Nephron (organoid): ENCODE data around the gene ADCK1.
"Not testable (repeated sequence)": the region's sequence is repeated elsewhere in the genome, so short reads cannot be mapped to it uniquely, and the experiment has no call there.

Experiments used
- H3K27ac Mint-ChIP-seq, 3 experiments: 2 replicates each; pipeline ENCODE4 v1.8.0; 2020; ENCODE audit warnings: mixed read lengths in 3 of 3, mild to moderate bottlenecking in 2 of 3, moderate library complexity in 1 of 3
- H3K27me3 Mint-ChIP-seq: 2 replicates; pipeline ENCODE4 v1.8.0; 2021; ENCODE audit warnings: low read depth, mild to moderate bottlenecking, moderate library complexity, mixed read lengths
- H3K36me3 Mint-ChIP-seq: 2 replicates; pipeline ENCODE4 v1.8.0; 2020; ENCODE audit warnings: low read depth, mixed read lengths
- H3K4me1 Mint-ChIP-seq: 2 replicates; pipeline ENCODE4 v1.8.0; 2020; ENCODE audit warnings: mixed read lengths
- H3K4me3 Mint-ChIP-seq, 3 experiments: 2 replicates each; pipeline ENCODE4 v1.8.0; 2020; ENCODE audit warnings: mild to moderate bottlenecking in 3 of 3, mixed read lengths in 3 of 3, moderate library complexity in 2 of 3
- H3K9me3 Mint-ChIP-seq: 2 replicates; pipeline ENCODE4 v1.8.0; 2020; ENCODE audit warnings: mixed read lengths
- CTCF ChIP-seq, 3 experiments: fragments of 200-600 bp; sonication (generic); IDR thresholded peaks; one replicate each; pipeline ENCODE4 v1.5.0; 2021; ENCODE audit warnings: antibody characterized with exemption in 3 of 3; ENCODE audit not compliant: unreplicated experiment in 3 of 3

The ADCK1 gene

DNA sequence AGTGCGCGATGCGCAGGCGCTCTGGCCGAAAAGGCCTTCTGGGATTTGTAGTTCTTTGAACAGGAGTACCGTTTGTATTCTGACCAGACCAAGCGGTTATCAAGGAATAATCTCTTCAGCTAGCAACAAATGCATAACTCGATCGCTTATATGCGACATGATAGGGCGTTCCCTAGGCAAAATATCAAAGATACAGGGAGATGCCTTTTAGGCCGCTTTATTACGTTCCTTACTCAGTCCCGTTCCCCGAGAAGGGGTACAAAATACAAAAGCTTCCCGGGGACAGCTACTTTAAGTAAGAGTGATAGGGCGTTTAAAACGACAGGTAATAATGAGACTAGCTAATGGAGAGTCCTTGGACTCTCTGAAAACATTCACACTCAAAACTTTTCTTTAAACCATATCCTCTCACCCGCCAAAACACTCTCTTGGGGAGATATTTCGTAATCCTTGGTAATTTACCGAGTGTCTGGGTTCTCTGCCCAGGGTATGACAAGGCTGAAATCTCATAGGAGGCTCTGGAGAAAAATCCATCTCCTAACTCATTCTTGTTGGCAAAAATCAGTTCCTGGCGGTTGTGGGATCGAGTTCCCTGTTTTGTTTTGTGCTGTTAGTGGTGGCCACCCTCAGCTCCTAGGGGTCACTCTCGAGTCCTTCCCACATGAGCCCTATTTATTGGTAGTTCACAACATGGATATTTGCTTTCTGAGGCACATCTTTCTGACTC lies 38.5 kb upstream of the ADCK1 start:
- H3K27me3 Mint-ChIP-seq = no peaks in the 10 kb centered on the region
- peak overlapping the region; percentile 96 to 100 (median 98) for H3K27ac Mint-ChIP-seq
- H3K9me3 Mint-ChIP-seq = no peaks in the 10 kb centered on the region
- H3K4me3 Mint-ChIP-seq = peak overlapping the region; percentile 98 to 99 (median 99)
- H3K4me1 Mint-ChIP-seq = peaks cover 21% of the 10 kb centered on the region
- H3K36me3 Mint-ChIP-seq = peaks cover 20% of the 10 kb centered on the region
- peak in 1 of 3 experiments; percentile 8 for TF ChIP-seq CTCF (IDR thresholded peaks at IDR 0.05; ENCODE audit: unreplicated experiment in 3 of 3)

- Mint-ChIP-seq H3K27me3 (no peaks in the 10 kb centered on the region), H3K9me3 (no peaks in the 10 kb centered on the region), H3K4me1 (peaks cover 20% of the 10 kb centered on the region), H3K27ac (no peak overlapping the region), H3K36me3 (peaks cover 5% of the 10 kb centered on the region), H3K4me3 (no peak overlapping the region)
- TF ChIP-seq CTCF (IDR thresholded peaks at IDR 0.05; ENCODE audit: unreplicated experiment in 3 of 3) = no peak
Observed at GRCh38 chr14:77763316-77763715, 36.6 kb upstream of the ADCK1 start.

DNA sequence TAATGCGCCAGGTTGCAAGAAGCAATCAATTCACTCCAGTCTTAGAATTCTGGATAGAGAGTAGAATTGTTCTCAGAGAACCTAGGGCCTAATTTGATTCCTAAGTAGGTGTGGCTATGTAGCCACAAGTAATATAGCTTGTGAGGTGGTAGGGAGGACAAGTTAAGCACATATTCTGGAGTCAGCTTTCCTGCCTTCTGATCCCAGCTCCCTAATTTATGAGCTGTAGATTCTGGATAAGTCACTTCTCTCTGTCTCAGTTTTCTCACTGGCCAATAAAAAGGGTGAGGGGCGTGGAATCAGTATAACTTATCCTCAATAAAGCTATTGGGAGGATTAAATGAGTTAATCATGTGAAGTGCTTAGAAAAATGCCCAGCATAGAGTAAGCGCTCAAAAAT lies 35.9 kb upstream of the ADCK1 start:
- H3K9me3 Mint-ChIP-seq = no peaks in the 10 kb centered on the region
- H3K36me3 Mint-ChIP-seq = no peaks in the 10 kb centered on the region
- no peak for TF ChIP-seq CTCF (IDR thresholded peaks at IDR 0.05; ENCODE audit: unreplicated experiment in 3 of 3)
- H3K27ac Mint-ChIP-seq = no peak overlapping the region
- H3K4me3 Mint-ChIP-seq = no peak overlapping the region
- H3K4me1 Mint-ChIP-seq = peaks cover 15% of the 10 kb centered on the region
- no peaks in the 10 kb centered on the region for H3K27me3 Mint-ChIP-seq

DNA sequence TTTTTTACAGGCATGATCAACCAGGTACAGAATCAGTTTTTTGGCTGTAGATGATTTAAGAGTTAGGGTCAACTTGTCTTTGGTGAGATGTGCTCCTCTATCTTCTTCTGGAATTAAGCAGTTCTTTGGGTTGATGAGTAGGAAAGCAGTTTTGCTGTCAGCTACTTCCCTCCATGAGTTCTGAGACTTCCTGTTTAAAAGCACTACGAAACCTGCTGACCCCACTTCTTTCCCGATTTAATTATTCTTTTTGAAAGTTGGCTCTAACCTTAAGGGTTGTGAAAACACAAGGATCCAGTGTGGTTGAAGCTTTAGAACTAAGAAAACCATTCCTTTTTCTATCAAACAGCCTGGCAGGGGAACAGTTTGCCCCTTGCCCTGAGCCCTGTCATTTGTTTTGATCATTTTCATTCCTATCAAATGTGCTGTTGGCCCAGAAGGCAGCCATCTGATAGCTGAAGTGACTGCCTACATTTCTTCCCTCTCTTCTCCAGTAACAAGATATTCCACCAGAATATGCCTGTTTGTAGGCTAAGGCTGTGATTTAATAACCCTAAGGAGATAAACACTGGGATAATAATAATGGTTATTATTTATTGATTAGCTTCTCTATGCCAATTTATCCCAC lies 31.4 kb upstream of the ADCK1 start:
- H3K27me3 Mint-ChIP-seq, H3K4me1 Mint-ChIP-seq, H3K27ac Mint-ChIP-seq, H3K36me3 Mint-ChIP-seq, H3K4me3 Mint-ChIP-seq, H3K9me3 Mint-ChIP-seq: not testable (repeated sequence)

GRCh38 chr14:77773966-77774365 lies 25.9 kb upstream of the ADCK1 start:
- H3K36me3 Mint-ChIP-seq, H3K27ac Mint-ChIP-seq, H3K4me3 Mint-ChIP-seq, H3K4me1 Mint-ChIP-seq, H3K9me3 Mint-ChIP-seq: not testable (repeated sequence)
- H3K27me3 Mint-ChIP-seq = peaks cover 12% of the 10 kb centered on the region

GRCh38 chr14:77782202-77782601 lies 17.7 kb upstream of the ADCK1 start:
- no peak for TF ChIP-seq CTCF (IDR thresholded peaks at IDR 0.05; ENCODE audit: unreplicated experiment in 3 of 3)
- Mint-ChIP-seq H3K27ac (no peak overlapping the region), H3K36me3 (no peaks in the 10 kb centered on the region), H3K27me3 (peaks cover 5% of the 10 kb centered on the region), H3K4me3 (no peak overlapping the region), H3K4me1 (no peaks in the 10 kb centered on the region), H3K9me3 (no peaks in the 10 kb centered on the region)

GRCh38 chr14:77786148-77786547 lies 13.8 kb upstream of the ADCK1 start:
- no peak overlapping the region for H3K4me3 Mint-ChIP-seq
- H3K4me1 Mint-ChIP-seq = peaks cover 4% of the 10 kb centered on the region
- no peaks in the 10 kb centered on the region for H3K9me3 Mint-ChIP-seq
- H3K36me3 Mint-ChIP-seq = no peaks in the 10 kb centered on the region
- no peak for TF ChIP-seq CTCF (IDR thresholded peaks at IDR 0.05; ENCODE audit: unreplicated experiment in 3 of 3)
- H3K27me3 Mint-ChIP-seq = peaks cover 5% of the 10 kb centered on the region
- H3K27ac Mint-ChIP-seq = no peak overlapping the region
